ENCODE data around the gene INIP.
"Not testable (repeated sequence)": the region's sequence is repeated elsewhere in the genome, so short reads cannot be mapped to it uniquely, and the experiment has no call there.

The INIP gene

DNA sequence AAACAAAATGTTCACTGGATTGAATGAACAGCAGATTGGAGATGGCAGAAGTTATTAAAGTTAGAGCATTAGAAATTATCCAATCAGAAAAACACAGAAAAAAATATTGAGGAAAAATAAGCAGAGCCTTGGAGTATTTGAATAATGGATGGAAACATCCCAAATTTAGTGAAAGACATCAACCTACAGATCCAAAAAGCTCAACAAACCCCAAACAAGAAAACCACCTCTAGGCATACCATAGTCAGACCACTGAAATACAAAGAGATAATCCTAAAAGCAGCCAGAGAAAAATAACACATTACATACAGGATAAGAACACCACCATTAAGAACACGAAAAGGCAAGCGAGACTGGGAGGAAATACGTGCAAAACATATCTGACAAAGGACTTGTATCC, 5.2 kb downstream of the INIP start:
- Mint-ChIP-seq H3K27ac (no peak overlapping the region), H3K36me3 (peaks cover 14% of the 10 kb centered on the region), H3K4me1 (ENCODE audit: low read depth) (peaks cover 40% of the 10 kb centered on the region), H3K4me3 (peak overlapping the region; percentile 38), H3K27me3 (no peaks in the 10 kb centered on the region), H3K9me3 (ENCODE audit: low read depth) (no peaks in the 10 kb centered on the region)

DNA sequence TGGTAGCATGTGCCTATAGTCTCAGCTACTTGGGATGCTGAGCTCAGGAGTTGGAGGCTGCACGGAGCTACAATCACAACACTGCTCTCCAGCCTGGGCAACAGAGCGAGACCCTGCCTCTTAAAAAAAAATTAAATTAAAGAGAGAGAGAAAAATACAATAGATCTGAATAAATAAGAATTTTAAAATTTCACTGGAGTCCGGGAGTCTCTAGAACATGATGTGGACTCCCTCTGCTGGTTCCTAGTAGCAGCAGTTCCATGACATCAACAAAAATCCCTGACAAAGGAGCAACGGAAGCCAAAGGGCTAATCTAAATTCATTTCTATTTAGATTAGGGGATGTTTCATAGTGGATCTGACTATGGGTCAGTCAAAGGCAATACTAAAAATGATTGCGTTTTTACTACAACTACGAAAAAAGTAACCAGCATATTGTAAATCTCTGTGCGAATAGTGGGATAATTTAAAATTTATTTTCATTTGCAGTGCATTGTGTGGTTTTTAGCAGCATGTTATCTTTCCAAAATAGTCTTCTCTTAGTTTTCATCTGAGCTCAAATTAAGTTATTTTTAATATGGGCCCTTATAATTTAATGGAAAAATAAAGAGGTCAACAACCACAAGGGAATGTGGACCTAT, 6.7 kb downstream of the INIP start:
- peaks cover 17% of the 10 kb centered on the region for H3K36me3 Mint-ChIP-seq
- no peaks in the 10 kb centered on the region for H3K9me3 Mint-ChIP-seq (ENCODE audit: low read depth)
- no peak overlapping the region for H3K27ac Mint-ChIP-seq
- H3K27me3 Mint-ChIP-seq = no peaks in the 10 kb centered on the region
- H3K4me3 Mint-ChIP-seq = no peak overlapping the region
- H3K4me1 Mint-ChIP-seq (ENCODE audit: low read depth) = peaks cover 37% of the 10 kb centered on the region

DNA sequence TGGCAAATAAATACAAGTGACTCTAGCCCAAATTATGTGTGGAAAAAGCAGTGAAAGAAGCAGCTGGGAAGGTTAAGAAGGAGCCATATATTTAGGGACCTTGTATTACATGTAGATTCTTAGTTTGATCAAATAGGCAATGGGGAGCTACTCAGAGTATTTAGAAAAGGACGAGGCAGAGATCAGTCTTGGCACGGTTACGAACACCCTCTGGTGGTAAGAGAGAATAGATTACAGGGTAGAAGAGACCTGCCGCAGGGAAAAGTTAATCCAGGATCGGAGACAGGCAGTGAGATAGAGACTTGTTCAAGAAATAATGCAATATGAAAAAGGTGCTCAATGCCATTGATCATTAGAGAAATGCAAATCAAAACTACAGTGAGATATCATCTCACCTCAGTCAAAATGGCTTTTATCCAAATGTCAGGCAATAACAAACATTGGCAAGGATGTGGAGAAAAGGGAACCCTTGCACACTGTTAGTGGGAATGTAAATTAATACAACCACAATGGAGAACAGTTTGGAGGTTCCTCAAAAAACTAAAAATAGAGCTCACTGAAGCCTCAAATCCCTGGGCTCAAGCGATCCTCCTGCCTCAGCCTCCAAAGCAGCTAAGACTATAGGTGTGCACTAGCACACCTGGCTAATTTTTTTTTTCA, 12.0 kb downstream of the INIP start:
- Mint-ChIP-seq H3K9me3 (ENCODE audit: low read depth) (no peaks in the 10 kb centered on the region), H3K4me1 (ENCODE audit: low read depth) (peaks cover 26% of the 10 kb centered on the region), H3K27me3 (no peaks in the 10 kb centered on the region), H3K36me3 (peaks cover 11% of the 10 kb centered on the region), H3K27ac (no peak overlapping the region), H3K4me3 (no peak overlapping the region)

DNA sequence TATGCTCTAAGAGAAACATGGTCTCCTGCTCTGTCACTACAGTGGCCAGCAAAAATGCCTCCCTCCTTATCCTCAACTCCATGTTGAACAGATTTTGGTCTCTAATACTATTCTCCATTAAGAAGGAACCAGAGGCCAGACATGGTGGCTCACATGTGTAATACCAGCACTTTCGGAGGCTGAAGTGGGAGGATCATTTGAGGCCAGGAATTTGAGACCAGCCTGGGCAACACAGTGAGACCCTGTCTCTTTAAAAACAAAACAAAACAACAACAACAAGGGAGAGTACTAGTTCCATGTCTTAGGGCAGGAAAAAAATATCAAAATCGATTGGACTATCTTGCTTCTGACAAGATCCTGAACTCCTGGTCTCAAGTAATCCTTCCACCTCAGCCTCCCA, 14.6 kb downstream of the INIP start:
- Mint-ChIP-seq H3K9me3 (ENCODE audit: low read depth) (no peaks in the 10 kb centered on the region), H3K36me3 (peaks cover 15% of the 10 kb centered on the region), H3K27me3 (no peaks in the 10 kb centered on the region), H3K27ac (no peak overlapping the region), H3K4me3 (no peak overlapping the region), H3K4me1 (ENCODE audit: low read depth) (peaks cover 28% of the 10 kb centered on the region)

DNA sequence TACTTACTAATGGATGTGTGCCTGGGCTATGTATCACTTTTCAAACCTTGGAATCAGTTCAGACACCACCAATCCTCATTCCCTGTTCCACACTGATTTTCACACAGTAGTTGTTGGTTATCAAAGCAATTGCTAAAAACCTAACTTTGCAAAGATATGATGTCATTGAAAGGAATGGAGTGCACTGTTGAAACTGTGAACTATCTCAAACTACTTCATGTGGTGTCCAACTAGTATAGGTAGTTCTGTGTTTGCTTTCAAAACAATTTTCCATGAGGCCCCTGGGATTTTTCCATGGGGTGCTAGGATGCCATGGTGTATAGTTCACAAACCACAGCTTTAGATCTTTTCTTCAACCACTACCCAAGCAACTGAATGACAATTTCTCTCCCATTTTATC, 17.8 kb downstream of the INIP start:
- no peaks in the 10 kb centered on the region for H3K27me3 Mint-ChIP-seq
- H3K27ac Mint-ChIP-seq = no peak overlapping the region
- H3K4me3 Mint-ChIP-seq = no peak overlapping the region
- H3K36me3 Mint-ChIP-seq = peaks cover 20% of the 10 kb centered on the region
- H3K9me3 Mint-ChIP-seq (ENCODE audit: low read depth) = no peaks in the 10 kb centered on the region
- peaks cover 18% of the 10 kb centered on the region for H3K4me1 Mint-ChIP-seq (ENCODE audit: low read depth)

DNA sequence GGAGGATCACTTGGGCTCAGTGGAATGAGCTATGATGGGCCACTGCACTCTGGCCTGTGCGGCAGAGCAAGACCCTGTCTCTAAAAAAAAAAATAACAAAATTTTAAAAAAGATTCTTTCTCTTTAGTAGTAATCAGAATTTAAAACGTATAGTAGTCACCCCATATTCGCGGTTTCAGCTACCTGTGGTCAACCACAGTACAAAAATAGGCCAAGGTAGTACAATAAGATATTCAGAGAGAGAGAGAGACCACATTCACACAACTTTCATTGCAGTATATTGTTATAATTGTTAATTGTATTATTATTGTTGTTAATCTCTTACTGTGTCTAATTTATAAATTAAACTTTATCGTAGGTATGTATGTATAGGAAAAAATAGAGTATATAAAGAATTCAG, 18.7 kb downstream of the INIP start:
- no peak overlapping the region for H3K27ac Mint-ChIP-seq
- peaks cover 20% of the 10 kb centered on the region for H3K36me3 Mint-ChIP-seq
- no peaks in the 10 kb centered on the region for H3K27me3 Mint-ChIP-seq
- H3K9me3 Mint-ChIP-seq (ENCODE audit: low read depth) = no peaks in the 10 kb centered on the region
- H3K4me3 Mint-ChIP-seq = no peak overlapping the region
- H3K4me1 Mint-ChIP-seq (ENCODE audit: low read depth) = peaks cover 18% of the 10 kb centered on the region

DNA sequence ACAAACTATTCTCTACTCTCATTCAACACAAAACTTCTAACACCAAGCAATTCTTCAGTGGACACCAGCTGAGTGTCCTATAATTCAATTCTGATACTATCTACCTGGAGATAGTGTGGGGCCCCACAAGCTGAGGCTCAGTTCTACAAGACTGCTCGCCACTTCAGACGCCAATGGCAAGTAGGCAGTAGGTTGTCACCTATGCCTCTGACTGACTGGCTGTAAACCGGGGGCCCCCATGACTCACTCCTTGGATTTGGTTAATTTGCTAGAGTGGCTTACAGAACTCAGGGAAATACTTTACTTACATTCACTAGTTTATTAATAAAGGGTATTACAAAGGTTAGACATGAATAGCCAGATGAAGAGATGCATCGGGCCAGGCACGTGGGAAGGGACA, 21.5 kb downstream of the INIP start:
- H3K36me3 Mint-ChIP-seq = peaks cover 24% of the 10 kb centered on the region

DNA sequence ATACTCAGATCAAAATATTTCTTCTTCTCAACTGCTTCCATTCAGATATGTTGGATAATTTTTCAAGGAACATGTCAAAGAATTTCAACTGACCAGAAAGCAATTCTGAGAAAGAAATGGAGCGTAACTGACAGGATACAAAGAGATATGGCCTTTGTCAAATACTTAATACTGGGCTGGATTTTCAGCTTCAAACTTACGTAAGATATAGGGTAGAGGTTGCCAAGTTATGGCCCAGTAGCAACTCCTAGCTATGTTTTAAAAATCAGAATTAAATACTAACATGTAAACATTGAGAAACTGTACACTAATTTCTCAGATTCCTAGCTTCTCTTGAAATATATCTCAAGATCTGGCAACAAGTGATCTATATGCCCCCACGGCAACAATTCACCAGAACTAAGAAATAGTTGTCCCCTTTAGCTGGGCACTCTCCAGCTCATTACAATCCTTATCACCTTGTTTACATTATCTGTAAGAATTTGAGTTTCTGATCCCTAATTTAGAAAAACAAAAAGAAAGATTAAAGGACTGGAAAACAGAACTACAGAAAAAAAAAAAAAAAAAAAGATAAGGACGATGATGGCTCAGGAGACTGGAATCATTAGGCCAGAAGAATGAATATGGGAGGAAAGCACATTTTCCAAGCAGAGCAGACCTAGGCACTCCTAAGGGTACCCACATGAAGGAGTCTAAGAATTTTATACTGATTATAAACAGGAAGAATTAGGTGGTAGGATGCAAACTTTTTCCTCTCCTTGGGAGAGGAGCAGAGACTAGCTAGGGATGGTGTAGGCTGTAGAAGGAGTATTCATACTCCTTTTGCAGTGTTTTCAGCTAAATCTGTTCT, 23.0 kb downstream of the INIP start:
- H3K27ac Mint-ChIP-seq = no peak overlapping the region
- H3K4me1 Mint-ChIP-seq (ENCODE audit: low read depth) = peaks cover 11% of the 10 kb centered on the region
- H3K4me3 Mint-ChIP-seq = no peak overlapping the region
- no peaks in the 10 kb centered on the region for H3K9me3 Mint-ChIP-seq (ENCODE audit: low read depth)
- peaks cover 30% of the 10 kb centered on the region for H3K36me3 Mint-ChIP-seq
- no peaks in the 10 kb centered on the region for H3K27me3 Mint-ChIP-seq

More for the DNA sequence above, 21.5 kb downstream of the INIP start:
- H3K27me3 Mint-ChIP-seq = no peaks in the 10 kb centered on the region
- no peaks in the 10 kb centered on the region for H3K9me3 Mint-ChIP-seq (ENCODE audit: low read depth)
- no peak overlapping the region for H3K4me3 Mint-ChIP-seq
- no peak overlapping the region for H3K27ac Mint-ChIP-seq
- H3K4me1 Mint-ChIP-seq (ENCODE audit: low read depth) = peaks cover 18% of the 10 kb centered on the region

DNA sequence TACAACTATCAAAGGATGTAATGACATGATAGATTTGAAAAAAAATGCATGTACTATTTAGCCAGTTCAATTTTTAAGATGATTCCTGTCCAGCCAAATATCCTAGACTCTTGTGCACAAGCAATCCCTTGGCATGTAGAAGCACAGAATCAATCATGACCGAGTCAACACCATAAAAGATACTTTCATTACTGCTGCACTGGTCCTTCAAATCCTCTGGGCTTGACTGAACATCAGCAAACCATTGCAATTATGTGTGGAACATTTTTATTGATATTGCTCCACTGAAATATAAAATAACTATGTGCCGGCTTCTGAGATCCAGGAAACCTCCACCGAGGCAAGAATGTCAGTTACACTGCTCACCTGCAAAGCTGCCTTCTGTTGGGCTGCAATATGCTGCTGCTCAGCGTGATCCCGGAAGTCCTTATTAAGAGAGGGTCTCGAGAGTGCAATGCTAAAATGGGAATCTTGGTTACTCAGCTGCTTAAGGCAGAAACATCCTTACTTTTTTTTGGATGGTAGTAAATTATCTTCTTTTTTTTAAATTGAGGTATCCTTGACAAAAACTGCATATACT, 28.7 kb downstream of the INIP start:
- Mint-ChIP-seq H3K27ac (no peak overlapping the region), H3K4me3 (no peak overlapping the region), H3K4me1 (ENCODE audit: low read depth) (no peaks in the 10 kb centered on the region), H3K9me3 (ENCODE audit: low read depth) (no peaks in the 10 kb centered on the region), H3K27me3 (no peaks in the 10 kb centered on the region), H3K36me3 (peaks cover 27% of the 10 kb centered on the region)

DNA sequence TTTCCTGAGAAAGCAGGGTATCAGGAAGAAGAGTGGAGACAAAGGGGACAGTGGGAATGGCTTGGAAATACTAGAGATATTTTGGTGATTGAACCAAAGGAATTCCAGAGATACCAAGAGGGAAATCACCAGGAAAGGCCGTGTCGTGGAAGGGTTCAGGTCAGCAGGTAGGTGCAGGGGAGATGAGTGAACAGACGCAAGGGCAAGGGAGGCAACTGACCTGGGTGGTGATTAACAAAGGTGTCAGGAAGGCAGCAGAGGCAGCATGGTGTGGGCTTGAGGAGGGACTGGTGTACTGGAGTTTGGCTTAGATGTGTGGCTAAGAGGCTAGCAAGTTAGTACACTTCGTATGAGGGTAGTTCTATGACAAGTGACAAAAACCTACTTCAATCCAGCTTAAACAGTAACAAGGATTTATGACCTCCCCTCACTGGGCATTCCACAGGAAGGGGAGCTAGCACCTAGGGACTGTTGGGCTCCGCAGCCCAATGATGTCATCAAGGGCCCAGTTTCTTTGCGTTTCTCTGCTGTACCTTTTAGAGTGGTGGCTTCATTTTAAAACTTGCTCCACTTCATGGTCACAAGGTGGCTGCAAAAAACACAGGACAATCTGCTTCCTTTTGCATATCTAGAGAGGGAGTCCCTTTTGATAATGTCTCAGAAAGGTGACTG, 37.0 kb downstream of the INIP start:
- Mint-ChIP-seq H3K9me3 (ENCODE audit: low read depth) (peaks cover 15% of the 10 kb centered on the region), H3K4me3 (no peak overlapping the region), H3K36me3 (peaks cover 17% of the 10 kb centered on the region), H3K27ac (no peak overlapping the region), H3K27me3 (no peaks in the 10 kb centered on the region), H3K4me1 (ENCODE audit: low read depth) (peaks cover 9% of the 10 kb centered on the region)

DNA sequence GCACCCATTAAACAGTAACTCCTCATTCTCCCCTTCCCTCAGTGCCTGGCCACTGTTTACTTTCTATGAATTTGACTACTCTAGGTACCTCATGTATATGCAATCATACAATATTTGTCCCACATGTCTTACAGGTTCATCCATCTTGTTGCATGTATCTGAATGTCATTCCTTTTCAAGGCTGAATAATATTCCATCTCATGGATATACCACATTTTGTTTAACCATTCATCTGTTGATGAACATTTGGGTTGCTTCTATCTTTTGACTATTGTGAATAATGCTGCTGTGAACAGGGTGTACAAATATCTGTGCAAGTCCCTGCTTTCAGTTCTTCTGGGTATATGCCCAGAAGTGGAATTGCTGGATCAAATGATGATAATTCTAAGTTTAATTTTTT, 40.9 kb downstream of the INIP start:
- Mint-ChIP-seq H3K27me3 (no peaks in the 10 kb centered on the region), H3K27ac (no peak overlapping the region), H3K4me3 (no peak overlapping the region), H3K9me3 (ENCODE audit: low read depth) (peaks cover 15% of the 10 kb centered on the region), H3K36me3 (peaks cover 9% of the 10 kb centered on the region), H3K4me1 (ENCODE audit: low read depth) (peaks cover 2% of the 10 kb centered on the region)

DNA sequence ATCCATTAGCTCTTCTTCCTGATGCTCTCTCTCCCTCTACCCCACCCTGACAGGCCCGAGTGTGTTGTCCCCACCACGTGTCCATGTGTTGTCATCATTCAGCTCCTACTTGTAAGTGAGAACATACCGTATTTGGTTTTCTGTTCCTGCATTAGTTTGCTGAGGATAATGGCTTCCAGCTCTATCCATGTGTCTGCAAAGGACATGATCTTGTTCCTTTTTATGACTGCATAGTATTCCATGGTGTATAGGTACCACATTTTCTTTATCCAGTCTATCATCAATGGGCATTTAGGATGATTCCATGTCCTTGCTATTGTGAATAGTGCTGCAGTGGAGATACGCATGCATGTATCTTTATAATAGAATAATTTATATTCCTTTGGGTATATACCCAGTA, 44.7 kb downstream of the INIP start:
- H3K4me1 Mint-ChIP-seq (ENCODE audit: low read depth); H3K36me3 Mint-ChIP-seq; H3K4me3 Mint-ChIP-seq; H3K9me3 Mint-ChIP-seq (ENCODE audit: low read depth); H3K27me3 Mint-ChIP-seq; H3K27ac Mint-ChIP-seq: not testable (repeated sequence)

DNA sequence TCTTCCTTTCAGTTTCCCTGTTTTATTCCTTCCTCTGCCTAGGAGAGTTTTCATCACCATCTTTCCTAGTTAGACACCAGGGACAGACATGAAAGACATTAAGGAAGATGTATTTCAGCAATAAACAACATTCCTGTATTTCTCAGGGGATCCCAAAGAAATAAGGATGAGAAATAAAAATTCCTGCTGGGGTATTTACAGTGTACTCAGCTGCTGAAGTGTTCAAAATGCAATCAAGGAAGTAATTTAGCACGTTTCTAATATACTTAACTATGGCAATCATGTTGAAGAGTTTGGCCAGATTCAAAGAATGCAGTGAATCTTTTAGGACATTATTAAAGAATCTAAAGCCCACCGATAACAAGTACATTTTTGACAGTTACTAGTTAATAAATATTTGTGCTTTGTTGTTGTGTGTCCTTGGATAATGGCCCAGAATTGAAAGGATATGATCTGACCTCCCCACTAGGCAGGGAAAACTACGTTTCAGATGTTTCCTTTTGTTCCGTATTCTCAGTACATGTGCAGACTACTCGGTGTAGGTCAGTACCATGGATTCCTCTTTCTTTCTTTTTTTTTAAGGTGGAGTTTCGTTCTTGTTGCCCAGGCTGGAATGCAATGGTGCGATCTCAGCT, 46.8 kb downstream of the INIP start:
- no peaks in the 10 kb centered on the region for H3K4me1 Mint-ChIP-seq (ENCODE audit: low read depth)
- no peaks in the 10 kb centered on the region for H3K9me3 Mint-ChIP-seq (ENCODE audit: low read depth)
- H3K4me3 Mint-ChIP-seq = no peak overlapping the region
- H3K36me3 Mint-ChIP-seq = no peaks in the 10 kb centered on the region
- no peak overlapping the region for H3K27ac Mint-ChIP-seq
- no peaks in the 10 kb centered on the region for H3K27me3 Mint-ChIP-seq

DNA sequence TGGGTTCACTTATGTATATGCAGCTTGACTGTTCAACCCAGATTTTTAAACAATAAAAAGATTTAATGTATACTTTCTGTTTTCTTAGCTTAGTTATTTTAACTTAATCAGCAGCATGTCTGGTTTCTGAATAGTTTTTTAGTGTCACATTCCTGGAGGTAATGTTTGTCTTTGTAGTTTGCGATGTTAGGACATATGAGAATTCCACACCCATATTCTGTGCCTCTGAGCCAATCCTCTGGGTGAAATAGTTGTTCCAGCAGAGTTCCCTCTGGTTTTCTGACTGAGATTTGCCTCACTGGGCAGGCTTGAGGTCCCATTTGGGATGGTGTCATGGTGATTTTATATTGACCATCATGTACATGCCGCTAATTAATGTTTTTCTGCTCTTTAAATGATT, 48.6 kb downstream of the INIP start:
- H3K27ac Mint-ChIP-seq = no peak overlapping the region
- H3K36me3 Mint-ChIP-seq = no peaks in the 10 kb centered on the region
- no peaks in the 10 kb centered on the region for H3K9me3 Mint-ChIP-seq (ENCODE audit: low read depth)
- H3K4me1 Mint-ChIP-seq (ENCODE audit: low read depth) = no peaks in the 10 kb centered on the region
- H3K4me3 Mint-ChIP-seq = no peak overlapping the region
- H3K27me3 Mint-ChIP-seq = no peaks in the 10 kb centered on the region
